HG03342 (cell line): ENCODE measurements around the gene ASB15.
A peak's percentile ranks its signal among the peaks of the same experiment; 100 is the strongest.

Experiments
- ATAC-seq: cut with Tn5 transposase; IDR thresholded peaks from one replicate; pipeline ENCODE4 v1.9.1; 2021; ENCODE audit warnings: mild to moderate bottlenecking, moderate library complexity; ENCODE audit not compliant: unreplicated experiment

The ASB15 gene

DNA sequence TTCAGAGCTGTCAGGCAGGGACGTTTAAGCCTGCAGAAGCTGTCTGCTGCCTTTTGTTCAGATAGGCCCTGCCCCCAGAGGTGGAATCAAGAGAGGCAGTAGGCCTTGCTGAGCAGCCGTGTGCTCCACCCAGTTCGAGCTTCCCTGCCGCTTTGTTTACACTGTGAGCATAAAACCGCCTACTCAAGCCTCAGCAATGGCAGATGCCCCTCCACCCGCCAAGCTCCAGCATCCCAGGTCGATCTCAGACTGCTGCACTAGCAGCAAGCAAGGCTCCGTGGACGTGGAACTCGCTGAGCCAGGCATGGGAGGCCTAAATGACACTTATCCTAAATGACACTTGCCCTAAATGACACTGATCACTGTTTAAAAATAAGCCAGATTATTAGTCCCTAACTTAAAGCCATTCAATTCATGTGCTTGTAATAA is 6.8 kb upstream of the ASB15 start:
- no peak for ATAC-seq

DNA sequence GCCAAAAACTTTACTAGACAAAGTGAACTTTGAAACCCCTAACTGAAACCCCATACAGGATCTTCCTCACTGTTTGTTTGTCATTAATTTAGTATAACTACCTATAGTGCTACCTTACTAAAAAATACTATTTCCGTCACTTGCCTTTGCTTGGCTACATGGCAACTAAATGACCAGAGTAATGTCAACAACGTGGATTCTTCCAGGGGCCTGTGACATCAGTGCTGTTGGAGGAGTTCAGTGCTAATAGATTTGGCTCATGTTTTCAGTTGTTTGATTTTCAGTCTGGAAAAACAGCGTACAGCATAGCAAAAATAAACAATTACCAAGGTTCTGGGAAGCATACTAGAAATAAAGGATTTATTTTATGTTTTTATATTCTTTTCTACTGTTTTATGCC is 3.0 kb upstream of the ASB15 start:
- no peak for ATAC-seq

GRCh38 chr7:123599766-123600165 is 1.9 kb upstream of the ASB15 start:
- no peak for ATAC-seq

DNA sequence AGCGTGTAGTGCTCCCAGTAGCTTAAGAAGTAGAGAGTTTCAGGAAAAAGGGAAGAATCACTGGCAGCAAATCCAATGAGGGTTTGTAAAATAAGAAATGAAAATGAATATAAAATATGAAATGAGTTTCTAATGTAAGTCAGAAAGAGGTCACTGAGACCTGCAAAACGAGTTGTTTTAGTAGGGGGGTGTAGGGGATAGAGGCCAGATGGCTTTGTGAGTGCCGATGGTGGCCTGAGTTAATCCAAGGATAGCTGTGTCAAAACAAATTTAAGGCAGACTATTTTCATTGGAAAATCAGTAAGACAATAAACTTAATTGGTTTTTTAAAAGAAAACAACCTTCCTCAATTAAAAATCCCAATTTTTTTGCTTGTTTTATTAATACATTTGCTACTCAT is 745 bp upstream of the ASB15 start:
- ATAC-seq = no peak

GRCh38 chr7:123602648-123603047 is 1.0 kb downstream of the ASB15 start:
- ATAC-seq = no peak

GRCh38 chr7:123604739-123605138 is 3.1 kb downstream of the ASB15 start:
- no peak for ATAC-seq

- no peak for ATAC-seq
These were observed 5.9 kb downstream of the ASB15 start for GRCh38 chr7:123607423-123607975.

GRCh38 chr7:123608991-123609882 is 7.6 kb downstream of the ASB15 start:
- ATAC-seq = no peak

DNA sequence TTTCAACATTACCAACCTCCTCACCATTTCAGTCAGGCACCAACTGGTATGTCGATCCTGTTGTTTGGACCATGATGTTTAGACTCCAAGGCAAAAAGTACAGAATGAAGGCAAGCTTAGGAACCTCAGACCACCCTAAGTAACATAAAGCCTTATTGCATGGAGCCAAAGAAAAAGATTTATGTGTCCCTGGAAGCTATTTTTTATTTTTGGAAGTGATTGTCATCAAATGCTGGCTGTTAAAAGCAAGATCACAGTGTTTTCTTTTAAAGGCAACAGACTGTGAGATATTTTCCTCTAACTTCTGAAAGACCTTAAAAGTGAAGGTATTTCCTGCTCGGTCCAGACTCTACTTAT is 8.2 kb downstream of the ASB15 start:
- ATAC-seq = no peak

- no peak for ATAC-seq
These were observed 10.4 kb downstream of the ASB15 start for GRCh38 chr7:123612024-123612423.

- no peak for ATAC-seq
These were observed 13.7 kb downstream of the ASB15 start for GRCh38 chr7:123615344-123615743.

DNA sequence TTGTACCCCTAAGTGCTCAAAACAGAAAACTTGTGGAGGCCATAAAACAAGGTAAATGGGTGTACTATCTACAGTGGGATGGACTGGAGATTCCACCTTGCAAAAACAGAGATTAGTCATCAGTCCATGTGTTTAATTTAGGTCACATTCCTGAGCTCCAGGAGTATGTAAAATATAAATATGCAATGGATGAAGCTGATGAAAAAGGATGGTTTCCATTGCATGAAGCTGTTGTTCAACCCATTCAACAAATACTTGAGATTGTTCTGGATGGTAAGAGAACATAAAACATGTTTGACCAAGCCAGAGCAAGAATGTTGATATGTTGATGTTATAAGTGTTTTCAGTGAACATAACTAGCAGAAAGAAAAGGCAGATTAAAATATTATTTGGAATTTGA is 14.6 kb downstream of the ASB15 start:
- no peak for ATAC-seq

DNA sequence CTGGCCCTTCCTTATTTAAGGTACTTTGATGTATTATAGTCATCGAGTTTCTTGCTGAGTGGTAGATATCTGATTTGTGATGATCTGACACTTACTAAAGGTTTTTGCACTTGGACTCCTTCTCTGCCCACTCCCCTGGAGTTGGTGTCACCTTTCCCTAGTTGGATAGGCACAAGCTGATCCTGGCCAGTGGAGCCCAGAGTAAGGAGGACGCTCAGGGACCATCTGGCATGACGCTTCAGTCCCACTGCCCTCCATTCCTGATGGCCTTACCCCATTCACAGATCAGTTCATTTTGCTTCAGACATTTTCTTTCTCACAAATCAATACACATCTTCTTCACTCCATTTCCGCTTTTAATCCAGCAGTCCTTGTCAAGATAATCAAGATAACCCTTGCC is 20.1 kb downstream of the ASB15 start:
- ATAC-seq = no peak

DNA sequence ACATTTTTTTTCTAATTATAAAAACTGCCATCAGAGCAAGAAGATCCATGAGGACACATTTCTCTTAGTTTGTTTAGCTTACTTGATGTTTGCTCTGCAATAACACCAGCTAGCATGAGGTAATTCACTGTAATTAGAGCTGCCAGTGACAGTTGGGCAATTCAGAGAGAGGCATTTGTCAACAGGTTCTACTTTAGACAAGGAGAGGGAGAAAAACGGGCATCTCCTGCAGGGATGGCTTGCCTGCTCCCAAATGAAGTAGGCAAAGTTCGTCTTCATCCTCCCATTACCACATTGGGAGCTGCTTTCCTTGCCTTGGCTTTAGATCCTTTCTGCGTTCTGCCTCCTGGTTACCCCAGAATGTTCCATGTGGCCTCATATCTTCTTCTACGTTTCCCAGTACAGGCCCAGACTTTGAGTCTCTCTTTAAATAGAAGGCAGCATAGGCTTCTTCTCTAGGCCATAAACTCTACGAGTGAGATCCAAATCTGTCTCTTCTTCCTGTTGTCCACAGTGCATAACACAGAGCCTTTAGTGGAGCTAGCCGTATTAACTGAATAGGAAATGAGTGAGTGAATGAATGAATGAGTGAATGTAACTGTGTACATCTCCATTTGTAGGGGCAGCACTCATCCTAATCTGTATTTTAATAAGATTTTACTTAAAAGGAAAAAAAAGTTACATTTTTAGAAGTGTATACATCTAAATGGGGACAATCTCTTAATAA is 21.2 kb downstream of the ASB15 start:
- no peak for ATAC-seq

GRCh38 chr7:123624527-123625183 is 23.0 kb downstream of the ASB15 start:
- peak; percentile 94 for ATAC-seq

- ATAC-seq = no peak
These were observed 23.6 kb downstream of the ASB15 start for GRCh38 chr7:123625254-123625653.

DNA sequence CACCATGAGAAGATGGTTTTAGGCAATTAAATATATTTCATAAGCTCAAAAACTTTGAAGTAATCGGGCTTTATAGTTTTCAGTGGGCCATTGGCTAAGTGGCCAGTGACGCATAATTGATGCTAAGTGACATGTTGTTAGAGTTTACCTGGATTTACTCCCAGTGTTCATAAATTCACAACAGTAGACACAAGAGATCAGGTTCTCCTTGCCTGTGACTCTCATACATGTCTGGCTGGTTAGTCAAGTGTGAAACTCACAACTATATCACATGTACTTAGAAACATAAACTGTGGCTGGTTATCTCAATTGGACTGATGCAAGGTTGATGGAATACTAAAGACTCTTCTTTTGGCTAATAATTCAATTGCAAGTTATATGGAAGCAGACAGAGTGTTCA is 26.2 kb downstream of the ASB15 start:
- ATAC-seq = no peak

- ATAC-seq = no peak
These were observed 27.2 kb downstream of the ASB15 start for GRCh38 chr7:123628829-123629228.

GRCh38 chr7:123629281-123629680 is 27.7 kb downstream of the ASB15 start:
- ATAC-seq = no peak

GRCh38 chr7:123632808-123633207 is 31.2 kb downstream of the ASB15 start:
- ATAC-seq = no peak

DNA sequence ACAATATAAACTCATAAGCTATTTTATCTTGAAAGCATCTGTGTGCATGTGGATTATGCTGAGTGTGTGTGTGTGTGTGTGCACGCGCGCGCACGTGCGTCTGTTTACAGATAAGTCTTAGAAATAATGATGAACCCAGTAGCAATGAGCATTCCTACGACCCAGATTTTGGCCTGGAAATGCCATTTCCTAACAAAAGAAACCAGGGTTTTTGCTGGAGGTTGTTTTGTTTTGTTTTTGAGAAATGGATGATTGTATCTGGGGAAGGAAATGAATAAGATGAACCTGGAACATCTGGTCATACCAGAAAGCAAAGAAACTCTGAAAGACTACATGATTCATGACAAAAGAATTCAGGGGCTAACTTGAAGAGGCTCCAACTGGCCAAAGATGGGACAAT is 31.9 kb downstream of the ASB15 start:
- ATAC-seq = no peak
